ENCODE measurements around the gene CKAP2L. TPM values are rescaled to one million over a fixed set of nuclear protein-coding genes. Genes with fewer than 3 reads are reported as not detected.

Gene CKAP2L
- total RNA-seq, 1 donor from 2014 or later: 0.38 TPM

- H3K27me3 ChIP-seq (ENCODE audit: low read depth): no peaks in the 10 kb centered on the region
- H3K4me3 ChIP-seq: no peak overlapping the region
- no peaks in the 10 kb centered on the region for H3K36me3 ChIP-seq
- TF ChIP-seq CTCF (IDR thresholded peaks at IDR 0.05; ENCODE audit: borderline replicate concordance): no peak
- H3K27ac ChIP-seq (replicated peaks): peak overlapping the region; percentile 63
- peaks cover 27% of the 10 kb centered on the region for H3K4me1 ChIP-seq
- intact Hi-C loops (cut with micrococcal nuclease): no loop called here
- no peak for DNase-seq
- H3K9me3 ChIP-seq (replicated peaks): peaks cover 9% of the 10 kb centered on the region
Observed at GRCh38 chr2:112811276-112811831, 46.9 kb upstream of the CKAP2L start.

- Histone ChIP-seq H3K27ac (replicated peaks) (no peak overlapping the region), H3K27me3 (ENCODE audit: low read depth) (no peaks in the 10 kb centered on the region), H3K36me3 (no peaks in the 10 kb centered on the region), H3K4me1 (peaks cover 27% of the 10 kb centered on the region), H3K9me3 (replicated peaks) (peaks cover 9% of the 10 kb centered on the region), H3K4me3 (no peak overlapping the region)
- intact Hi-C loops (cut with micrococcal nuclease): no loop called here
- no peak for TF ChIP-seq CTCF (IDR thresholded peaks at IDR 0.05; ENCODE audit: borderline replicate concordance)
- DNase-seq: no peak
Observed at GRCh38 chr2:112809112-112809511, 44.7 kb upstream of the CKAP2L start.

GRCh38 chr2:112807233-112807807, 42.9 kb upstream of the CKAP2L start:
- no peak for TF ChIP-seq CTCF (IDR thresholded peaks at IDR 0.05; ENCODE audit: borderline replicate concordance)
- intact Hi-C loops (cut with micrococcal nuclease): no loop called here
- Histone ChIP-seq H3K36me3 (no peaks in the 10 kb centered on the region), H3K27ac (replicated peaks) (no peak overlapping the region), H3K4me3 (no peak overlapping the region), H3K27me3 (ENCODE audit: low read depth) (no peaks in the 10 kb centered on the region), H3K9me3 (replicated peaks) (peaks cover 9% of the 10 kb centered on the region), H3K4me1 (peaks cover 12% of the 10 kb centered on the region)
- DNase-seq: no peak

- no peaks in the 10 kb centered on the region for H3K4me1 ChIP-seq
- H3K27ac ChIP-seq (replicated peaks): no peak overlapping the region
- no peak for TF ChIP-seq CTCF (IDR thresholded peaks at IDR 0.05; ENCODE audit: borderline replicate concordance)
- no peak overlapping the region for H3K4me3 ChIP-seq
- intact Hi-C loops (cut with micrococcal nuclease): no loop called here
- H3K9me3 ChIP-seq (replicated peaks): peaks cover 9% of the 10 kb centered on the region
- no peaks in the 10 kb centered on the region for H3K36me3 ChIP-seq
- no peak for DNase-seq
- no peaks in the 10 kb centered on the region for H3K27me3 ChIP-seq (ENCODE audit: low read depth)
Observed at GRCh38 chr2:112805542-112805941, 41.1 kb upstream of the CKAP2L start.

GRCh38 chr2:112803691-112804521, 39.5 kb upstream of the CKAP2L start:
- Histone ChIP-seq H3K4me1 (no peaks in the 10 kb centered on the region), H3K9me3 (replicated peaks) (peaks cover 9% of the 10 kb centered on the region), H3K27ac (replicated peaks) (no peak overlapping the region), H3K4me3 (no peak overlapping the region), H3K27me3 (ENCODE audit: low read depth) (no peaks in the 10 kb centered on the region), H3K36me3 (no peaks in the 10 kb centered on the region)
- TF ChIP-seq CTCF (IDR thresholded peaks at IDR 0.05; ENCODE audit: borderline replicate concordance): no peak
- intact Hi-C loops (cut with micrococcal nuclease): no loop called here
- DNase-seq: no peak
